HG03045 (cell line): ENCODE results near the gene MEA1.
"Not testable (repeated sequence)": the region's sequence is repeated elsewhere in the genome, so short reads cannot be mapped to it uniquely, and the experiment has no call there.

Experiments used
- ATAC-seq: cut with Tn5 transposase; IDR thresholded peaks from one replicate; pipeline ENCODE4 v1.9.1; 2021; ENCODE audit warnings: mild to moderate bottlenecking, moderate library complexity; ENCODE audit not compliant: unreplicated experiment

The MEA1 gene

GRCh38 chr6:43013097-43013842 lies 476 bp downstream of the MEA1 start:
- no peak for ATAC-seq

DNA sequence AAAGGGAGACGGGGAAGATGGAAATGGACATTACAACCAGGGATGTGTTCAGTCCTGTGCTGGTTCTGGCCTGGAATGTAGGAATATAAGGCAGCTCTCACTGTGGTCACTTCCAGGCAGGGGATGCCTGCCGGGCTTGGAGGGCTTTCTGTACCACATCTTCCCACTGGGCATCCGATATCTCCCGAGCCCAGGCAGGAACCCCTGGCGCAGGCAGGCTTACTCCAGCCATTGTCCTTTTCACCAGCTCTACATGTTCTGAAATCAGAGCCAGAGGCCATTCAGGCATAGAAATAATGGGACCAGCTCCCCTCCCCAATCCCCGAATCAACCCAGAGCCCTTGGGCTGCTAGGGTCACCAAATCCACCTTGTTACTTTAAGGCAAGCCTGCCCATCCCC lies 1.4 kb downstream of the MEA1 start:
- ATAC-seq: no peak

DNA sequence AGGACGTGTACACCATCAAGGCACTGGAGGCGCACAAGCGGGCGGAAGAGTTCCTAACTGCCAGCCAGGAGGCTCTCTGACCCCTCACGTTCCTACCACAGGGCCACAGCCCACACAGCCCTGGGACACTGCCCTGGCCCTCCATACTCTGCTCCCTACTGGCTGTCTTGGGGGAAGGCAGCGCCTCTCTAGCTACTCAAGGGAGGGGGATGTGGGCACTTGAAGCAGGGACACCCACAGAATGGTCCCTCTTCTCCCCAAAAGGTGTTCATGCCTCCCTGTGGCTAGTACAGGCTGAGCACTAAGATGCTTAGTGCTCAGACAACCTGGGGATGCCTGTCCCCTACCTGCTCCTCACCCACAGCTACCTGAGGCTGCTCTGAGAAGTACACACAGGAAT lies 2.5 kb downstream of the MEA1 start:
- no peak for ATAC-seq

DNA sequence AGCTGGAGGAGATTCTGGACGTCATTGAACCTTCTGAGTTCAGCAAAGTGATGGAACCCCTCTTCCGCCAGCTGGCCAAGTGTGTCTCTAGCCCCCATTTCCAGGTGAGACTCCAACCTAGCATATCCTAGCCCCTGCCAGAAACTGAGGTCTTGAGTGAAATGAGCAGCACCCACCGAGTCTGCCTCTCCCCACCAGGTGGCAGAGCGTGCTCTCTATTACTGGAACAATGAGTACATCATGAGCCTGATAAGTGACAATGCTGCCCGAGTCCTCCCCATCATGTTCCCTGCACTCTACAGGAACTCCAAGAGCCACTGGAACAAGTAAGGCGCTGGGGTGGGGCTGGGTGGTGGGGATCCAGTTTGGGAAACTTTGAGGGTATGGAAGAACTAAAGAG lies 4.6 kb downstream of the MEA1 start:
- no peak for ATAC-seq

DNA sequence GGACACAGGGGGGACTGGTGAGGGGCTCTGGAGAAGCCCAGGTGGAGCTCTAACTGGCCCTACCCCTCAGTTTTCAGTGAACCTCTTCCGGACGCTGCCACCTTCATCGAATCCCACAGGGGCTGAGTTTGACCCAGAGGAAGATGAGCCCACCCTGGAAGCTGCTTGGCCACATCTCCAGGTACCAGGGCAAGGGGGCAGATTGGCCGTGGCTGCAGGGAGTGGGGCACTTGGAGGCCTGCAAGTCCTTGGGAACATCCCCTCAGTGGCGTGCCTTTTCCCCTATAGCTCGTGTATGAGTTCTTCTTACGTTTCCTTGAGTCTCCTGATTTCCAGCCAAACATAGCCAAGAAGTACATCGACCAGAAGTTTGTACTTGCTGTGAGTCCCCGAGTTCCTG lies 6.6 kb downstream of the MEA1 start:
- ATAC-seq: no peak

GRCh38 chr6:43006251-43006650 lies 7.5 kb downstream of the MEA1 start:
- no peak for ATAC-seq

GRCh38 chr6:43005844-43006243 lies 7.9 kb downstream of the MEA1 start:
- ATAC-seq: no peak

- no peak for ATAC-seq
Observed at GRCh38 chr6:43001843-43002242, 11.9 kb downstream of the MEA1 start.

- ATAC-seq: not testable (repeated sequence)
Observed at GRCh38 chr6:42998205-42998604, 15.5 kb downstream of the MEA1 start.

- ATAC-seq: no peak
Observed at GRCh38 chr6:42996513-42996912, 17.2 kb downstream of the MEA1 start.

DNA sequence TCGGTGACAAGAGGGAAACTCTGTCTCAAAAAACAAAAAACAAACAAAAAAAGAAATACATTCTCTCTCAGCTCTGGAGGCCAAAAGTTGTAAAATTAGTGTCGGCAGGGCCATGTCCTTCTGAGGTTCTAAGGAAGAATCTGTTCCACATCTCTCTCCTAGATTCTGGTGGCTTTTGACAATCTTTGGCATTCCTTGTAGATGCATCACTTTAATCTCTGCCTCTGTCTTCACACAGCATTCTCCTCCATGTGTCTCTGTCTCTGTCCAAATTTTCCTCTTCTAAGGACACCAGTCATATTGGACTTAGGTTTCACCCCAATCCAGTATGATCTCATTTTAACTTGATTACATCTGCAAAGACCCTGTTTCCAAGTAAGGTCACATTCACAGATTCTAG lies 20.3 kb downstream of the MEA1 start:
- ATAC-seq: no peak

GRCh38 chr6:42989923-42990322 lies 23.8 kb downstream of the MEA1 start:
- ATAC-seq: no peak

DNA sequence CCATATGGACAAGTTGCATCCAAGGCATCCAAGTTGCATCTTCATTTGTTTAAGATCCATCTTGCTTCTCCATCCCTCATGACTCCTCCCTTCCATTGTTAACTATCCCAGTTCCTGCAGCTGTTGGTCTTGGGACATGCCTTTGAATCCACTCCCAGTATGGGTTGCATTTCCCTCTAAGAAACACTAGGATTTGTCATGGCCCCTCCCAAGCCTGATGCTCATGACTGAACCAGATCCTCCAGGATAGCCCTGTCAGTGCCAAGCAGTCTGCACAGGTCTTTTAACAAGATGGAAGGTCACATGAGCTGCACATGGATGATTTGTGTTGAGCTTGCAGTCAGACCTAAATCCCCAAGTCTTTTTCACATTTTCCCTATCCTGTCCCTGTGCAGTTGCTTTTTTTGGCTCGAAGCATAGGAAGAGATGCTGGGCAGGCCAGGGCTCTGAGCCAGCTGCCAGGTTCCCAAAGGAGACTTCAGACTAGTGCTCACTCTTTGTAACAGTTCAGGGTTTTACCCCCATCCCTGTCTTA lies 25.2 kb downstream of the MEA1 start:
- no peak for ATAC-seq

- no peak for ATAC-seq
Observed at GRCh38 chr6:42987533-42988451, 26.0 kb downstream of the MEA1 start.

- no peak for ATAC-seq
Observed at GRCh38 chr6:42984924-42985475, 28.7 kb downstream of the MEA1 start.

- ATAC-seq: peak; percentile 91
Observed at GRCh38 chr6:42984001-42984923, 29.5 kb downstream of the MEA1 start, which contains the start of gene PPP2R5D. Gene PPP2R5D, plus strand, starts transcription at chr6:42984570. Its CDS starts 108 bp downstream, at chr6:42984678.

GRCh38 chr6:42981836-42982235 lies 31.9 kb downstream of the MEA1 start:
- no peak for ATAC-seq

DNA sequence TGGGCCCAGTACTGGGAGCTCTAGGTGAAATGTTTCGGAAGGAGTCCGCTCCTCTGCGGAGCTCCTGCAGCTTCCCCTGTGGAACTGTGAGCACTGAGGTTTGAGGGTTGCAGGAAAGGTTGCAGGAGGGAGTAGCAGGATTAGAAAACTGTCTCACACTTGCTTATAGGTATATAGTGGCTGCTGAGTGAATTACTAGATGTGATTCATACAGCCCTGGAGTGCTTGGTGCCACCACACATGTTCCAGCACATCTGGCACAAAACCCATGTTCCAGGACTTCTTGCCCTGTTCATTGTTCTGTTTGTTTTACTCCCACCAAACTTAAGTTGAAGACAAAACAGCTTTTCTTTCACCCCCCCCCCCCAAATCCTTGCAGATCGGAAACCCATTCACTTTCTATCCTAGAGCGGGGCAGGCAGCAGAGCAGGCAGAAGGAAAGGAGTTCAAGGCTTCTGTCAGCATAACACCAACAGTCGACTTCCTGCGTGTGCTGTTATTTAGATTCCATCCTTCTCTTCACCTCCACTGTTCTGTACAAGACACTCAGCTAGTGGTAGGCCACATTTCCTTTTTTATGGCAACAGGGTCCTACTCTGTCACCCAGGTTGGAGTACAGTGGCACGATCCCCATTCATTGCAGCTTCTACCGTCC lies 34.1 kb downstream of the MEA1 start:
- ATAC-seq: no peak

DNA sequence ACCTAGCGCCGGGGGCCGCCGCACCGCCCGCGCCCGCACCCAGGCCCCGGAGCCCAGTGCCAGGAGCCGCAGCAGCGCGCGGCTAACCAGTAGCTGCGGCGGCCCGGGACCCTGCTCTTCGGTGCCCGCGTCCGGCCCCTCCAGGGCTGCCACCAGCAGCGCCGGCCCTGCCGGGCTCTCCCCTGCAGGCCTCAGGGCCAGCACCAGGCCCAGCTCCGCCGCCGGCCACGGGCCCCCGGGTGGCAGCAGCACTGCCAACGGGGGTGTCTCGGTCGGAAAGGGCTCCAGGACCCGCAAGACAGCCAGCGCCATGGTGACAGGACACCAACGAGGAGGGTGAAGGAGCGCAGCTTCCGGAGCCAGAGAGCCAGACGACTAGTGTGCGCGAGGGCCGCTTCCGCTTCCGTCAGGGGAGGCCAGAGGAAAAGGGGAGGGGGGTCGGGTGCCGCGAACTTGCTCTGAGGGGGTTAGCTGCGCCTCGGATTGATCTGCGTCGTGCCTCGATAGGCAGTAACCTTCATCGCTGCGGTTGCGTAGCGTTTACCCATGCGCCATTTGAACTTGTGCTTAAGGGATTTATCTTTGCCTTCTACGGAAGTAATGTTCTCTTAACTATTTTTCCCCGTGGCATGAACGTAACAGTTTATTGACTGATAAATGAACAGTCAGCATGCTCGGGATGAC lies 34.8 kb downstream of the MEA1 start, which contains the start of gene PEX6:
Gene PEX6 (minus strand): TSS at position 343 of the 684 bp plus-strand sequence. CDS start 31 bp downstream, at position 312.
- ATAC-seq: peak; percentile 89
